Transverse colon (tissue), 4 donors: ENCODE data around the gene GNG7.

Source experiments
- CTCF ChIP-seq, 5 experiments: fragments of 200-600 bp in 3 of 5; fragments of 450-650 bp in 2 of 5; sonication (generic) in 3 of 5; IDR thresholded peaks; 1 replicate in 2 of 5; 2 replicates in 3 of 5; pipeline ENCODE4 v1.5.1; 2016 to 2017; ENCODE audit warnings: antibody characterized with exemption in 5 of 5, inconsistent platforms in 3 of 5, mild to moderate bottlenecking in 2 of 5, moderate library complexity in 1 of 5
- POLR2AphosphoS5 ChIP-seq, 3 donors: sonication (generic); formaldehyde crosslinking; IDR thresholded peaks; one replicate each; pipeline ENCODE4 v1.6.1; 2016; ENCODE audit warnings: antibody characterized with exemption in 3 of 3

DNA sequence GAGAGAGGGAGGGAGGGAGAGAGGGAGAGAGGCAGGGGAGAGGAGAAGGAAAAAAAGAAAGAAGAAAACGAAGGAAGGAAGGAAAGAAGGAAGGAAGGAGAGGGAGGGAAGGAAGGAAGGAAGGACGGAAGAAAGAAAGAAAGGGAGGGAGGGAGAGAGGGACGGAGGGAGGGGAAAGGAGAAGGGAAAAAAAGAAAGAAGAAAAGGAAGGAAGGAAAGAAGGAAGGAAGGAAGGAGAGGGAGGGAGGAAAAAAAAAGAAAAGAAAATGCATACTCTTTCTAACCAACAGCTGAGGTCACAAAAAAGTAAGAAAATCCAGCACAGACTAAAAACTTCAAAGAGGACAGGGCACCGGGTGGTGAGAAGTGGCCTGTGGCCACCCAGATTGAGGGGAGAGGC lies 109.7 kb downstream of the GNG7 start:
- TF ChIP-seq POLR2AphosphoS5 (IDR thresholded peaks at IDR 0.05) (no peak), CTCF (IDR thresholded peaks at IDR 0.05) (no peak)
